RCC 7860 (cell line): ENCODE data around the gene TNFRSF4.
"Not testable (repeated sequence)": the region's sequence is repeated elsewhere in the genome, so short reads cannot be mapped to it uniquely, and the experiment has no call there.

ENCODE experiments used
- DNase-seq: peaks from one replicate; pipeline ENCODE4 v3.0.0-alpha.2; 2015; ENCODE audit warnings: low spot score
- FAIRE-seq: peaks from 2 replicates; lab custom pipeline; 2012; peaks lifted over from hg19 to GRCh38; lab: Jason Lieb, UNC

TNFRSF4 gene

DNA sequence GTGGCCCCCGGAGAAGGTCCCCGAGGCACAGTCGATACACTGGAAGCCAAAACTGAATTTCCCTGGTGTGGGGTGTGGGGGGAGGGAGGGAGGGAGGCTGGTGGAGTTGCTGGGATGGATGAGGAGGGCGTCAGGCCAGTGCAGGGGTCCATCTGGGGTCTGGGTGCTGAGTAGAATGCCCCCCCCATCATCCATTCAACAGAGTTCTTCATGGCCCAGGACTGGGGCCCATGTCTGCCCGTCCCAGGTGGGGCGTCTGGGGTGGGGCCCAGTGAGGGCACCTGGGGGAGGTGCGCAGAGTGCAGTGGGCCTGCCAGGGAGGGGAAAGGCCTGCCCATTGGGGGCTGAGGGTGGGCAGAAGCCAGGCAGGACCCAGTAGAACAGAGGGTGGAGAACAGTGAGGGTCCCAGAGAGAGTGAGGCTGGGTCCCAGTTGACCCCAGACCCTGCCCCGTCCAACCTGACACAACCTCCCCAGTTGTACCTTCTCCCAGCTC is 9.5 kb downstream of the TNFRSF4 start:
- FAIRE-seq = no peak
- DNase-seq = no peak

DNA sequence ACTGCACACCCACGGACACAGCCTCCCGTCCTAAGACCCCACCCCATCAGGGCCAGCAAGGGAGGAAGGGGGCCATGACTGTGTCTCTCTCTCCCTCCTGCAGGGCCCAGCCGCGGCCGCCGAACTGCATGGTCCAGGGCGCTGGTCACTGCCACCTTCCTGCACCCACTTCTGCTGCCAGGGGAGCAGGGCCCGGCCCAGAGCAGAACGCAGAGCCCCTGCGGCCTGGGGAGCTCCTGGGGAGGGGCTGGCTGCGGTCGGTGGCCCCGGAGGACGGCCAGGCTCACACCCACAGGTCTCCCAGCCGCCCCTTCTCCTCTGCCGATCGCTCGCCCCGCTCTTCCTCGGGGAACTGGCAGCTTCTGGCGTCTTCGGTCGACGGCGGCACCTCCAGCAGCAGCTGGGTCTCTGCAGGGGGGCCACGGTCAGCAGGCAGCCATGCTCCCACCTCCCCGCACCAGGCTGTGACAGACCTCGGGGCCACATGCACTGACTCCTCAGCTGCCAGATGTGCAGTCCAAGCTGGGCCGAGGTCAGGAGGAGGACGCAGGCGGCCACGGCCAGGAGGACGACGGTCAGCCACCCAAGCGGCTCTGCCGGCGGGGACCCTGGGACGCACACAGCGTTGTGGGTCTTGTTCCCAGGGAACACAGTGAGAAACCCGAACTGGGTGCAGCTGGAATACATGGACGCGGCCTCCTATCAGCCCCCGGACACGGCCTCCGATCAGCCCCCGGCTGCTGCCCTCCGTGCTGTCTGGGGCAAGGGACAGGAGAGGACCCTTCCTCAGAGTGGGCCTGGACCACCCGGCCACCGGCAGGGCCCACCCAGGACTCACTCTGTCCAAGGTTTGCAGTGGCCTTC is 10.2 kb downstream of the TNFRSF4 start:
- no peak for DNase-seq
- FAIRE-seq = no peak

DNA sequence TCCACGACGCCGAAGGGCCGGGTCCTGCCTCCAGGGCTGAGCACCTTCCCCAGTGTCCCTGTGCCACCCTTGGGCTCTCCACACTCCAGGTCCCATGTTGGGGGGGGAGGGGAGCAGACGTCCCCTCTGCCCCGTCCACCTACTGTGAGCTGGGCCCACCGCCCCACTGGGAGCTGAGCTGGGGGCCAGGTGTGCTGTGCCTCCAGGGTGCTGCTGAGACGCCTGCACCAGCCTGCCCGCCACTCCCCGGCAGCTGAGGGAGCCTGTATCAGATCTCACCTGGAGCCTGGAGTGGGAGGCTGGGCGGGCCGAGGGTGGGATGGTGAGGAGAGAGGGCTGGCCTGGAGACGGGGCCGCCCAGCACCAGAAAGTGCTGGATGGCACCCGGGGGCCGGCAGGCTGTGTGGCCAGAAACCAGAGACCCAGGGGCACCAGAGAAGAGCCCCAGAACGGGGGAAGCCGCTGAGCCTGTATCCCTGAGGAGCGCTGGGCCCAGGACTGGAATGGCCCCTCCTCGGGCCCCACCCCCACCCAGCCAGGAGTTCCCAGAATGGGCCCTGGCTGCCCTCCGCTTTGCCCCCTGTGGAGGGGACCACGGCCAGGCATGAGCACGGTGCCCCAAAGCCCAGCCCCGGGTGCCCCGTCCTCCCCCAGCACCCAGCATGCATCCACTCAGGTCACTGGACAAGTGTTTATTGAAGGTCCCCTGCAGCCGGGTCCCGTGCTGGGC is 11.0 kb downstream of the TNFRSF4 start:
- DNase-seq = no peak
- no peak for FAIRE-seq

DNA sequence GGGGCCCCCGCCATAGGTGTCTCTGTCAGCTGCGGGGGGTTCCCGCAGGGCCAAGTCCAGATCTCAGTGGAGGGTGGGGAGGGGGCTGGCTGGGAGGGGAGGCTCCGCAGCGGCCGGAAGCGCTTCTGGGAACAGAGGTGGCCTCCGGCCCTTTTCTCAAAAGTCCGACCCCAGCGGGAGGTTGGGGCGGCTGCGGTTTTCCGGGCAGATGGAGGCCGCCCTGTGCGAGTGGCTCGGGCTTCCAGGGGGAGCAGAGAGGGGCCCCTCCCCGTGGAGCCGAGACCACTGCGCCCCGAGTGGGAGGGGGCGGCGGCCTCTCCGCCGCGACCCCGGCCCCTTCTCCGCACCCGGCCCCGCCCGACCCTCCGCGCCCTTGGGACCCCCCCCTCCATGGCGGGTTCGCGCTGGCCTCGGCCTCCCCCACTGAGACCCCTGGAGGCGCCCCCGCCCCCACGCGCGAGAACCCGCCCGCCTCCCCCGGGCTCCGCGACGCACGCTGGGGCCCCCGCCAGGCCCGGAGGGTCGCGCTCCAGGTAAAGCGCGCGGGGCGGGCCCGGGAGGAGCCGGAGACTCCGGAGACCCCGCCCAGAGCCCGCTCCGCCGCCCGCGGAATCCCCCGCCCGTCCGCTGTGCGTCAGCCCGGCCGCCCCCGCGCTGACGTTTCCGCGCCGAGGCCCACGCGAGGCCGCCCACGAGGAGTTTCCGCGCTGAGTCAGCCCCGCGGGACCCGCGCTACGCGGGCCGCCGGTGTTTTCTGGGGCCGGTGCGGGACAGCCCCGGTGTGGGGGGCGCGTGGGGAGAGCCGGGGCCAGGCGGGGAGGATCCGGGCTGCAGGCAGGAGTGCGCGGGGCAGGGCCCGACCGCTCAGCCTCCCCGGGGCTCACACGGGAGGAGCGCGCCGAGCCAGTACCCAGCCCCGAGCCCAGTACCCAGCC is 12.8 kb downstream of the TNFRSF4 start:
- FAIRE-seq (no peak), DNase-seq (peak; percentile 14)

DNA sequence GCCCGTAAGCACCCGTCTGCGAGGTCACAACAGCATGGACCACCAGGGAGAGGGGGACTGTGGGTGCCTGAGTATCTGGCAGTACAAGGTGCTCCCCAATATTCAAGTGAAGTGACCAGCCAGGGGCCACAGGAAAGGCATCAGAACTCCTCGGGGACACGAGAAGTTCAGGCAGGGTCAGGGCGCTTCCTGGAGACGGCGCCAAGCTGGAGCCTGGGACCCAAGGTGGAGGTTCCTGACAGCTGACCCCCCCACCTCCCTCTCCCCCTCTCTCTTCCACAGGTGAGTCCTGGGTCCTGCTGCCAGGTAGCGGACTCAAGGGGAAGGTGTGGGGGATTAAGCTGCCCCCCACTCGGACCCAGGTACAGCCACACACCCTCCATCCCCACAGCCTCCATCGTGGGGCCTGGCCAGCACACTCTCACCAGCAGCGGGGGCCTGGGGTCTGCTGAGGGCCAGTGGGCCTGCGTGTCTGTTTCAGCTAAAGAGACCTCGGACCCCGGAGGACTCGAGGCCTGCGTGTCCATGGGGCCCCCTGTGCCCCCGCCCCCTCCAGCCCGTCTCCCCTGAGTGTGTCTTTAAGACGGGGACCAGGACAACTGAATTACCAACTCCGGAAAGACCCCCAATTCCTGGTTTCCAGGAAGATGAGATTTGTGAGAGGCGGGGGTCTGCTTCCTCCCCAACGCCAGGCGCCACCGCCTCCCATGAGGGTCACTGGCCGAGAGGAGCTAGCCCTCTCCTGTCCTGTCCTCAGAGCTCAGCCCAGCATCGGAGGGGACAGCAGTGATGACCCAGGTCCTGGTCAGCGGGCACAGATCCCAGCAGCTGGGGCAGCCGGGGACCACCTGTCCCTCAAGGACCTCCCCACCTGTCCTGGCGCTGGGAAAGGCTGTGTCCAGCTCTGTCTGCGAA is 13.7 kb downstream of the TNFRSF4 start:
- FAIRE-seq (no peak), DNase-seq (no peak)

DNA sequence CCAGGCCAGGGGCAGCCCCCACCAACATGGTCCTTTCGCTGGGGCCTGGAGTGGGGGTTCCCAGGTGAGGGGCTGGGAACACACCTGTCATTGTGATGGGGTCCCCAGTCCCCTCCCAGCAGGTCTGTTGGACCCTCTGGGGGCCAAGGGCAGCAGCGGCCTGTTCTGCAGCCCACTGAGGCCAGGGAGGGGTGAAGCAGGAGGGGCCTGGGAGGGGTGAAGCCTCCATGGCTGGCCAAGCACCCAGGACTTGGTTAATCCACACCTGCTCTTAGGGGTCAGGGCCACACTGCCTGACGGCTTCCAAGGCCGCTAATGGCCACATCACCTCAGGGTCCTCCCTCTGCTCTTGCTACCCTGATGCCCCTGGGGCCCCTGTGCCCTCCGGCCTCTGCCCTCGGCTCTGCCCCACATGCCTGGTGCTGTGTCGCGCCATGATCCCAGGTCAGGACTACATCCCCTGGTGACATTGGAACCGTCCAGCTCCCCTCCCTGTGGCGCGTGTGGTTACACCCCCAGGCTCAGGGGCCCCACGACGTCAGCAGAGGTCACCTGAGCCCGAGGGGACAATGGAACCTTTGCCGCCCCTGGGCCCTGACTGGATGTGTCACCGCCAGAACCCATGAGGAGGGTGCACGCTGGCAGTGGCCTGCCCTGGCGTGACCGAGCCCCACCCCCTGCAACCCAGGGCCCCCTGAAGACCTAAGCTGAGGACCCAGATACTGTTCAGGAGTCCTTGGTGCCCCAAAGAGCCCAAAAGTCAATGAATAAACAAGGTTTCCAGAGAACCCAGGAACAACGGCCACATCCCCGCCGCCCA is 14.6 kb downstream of the TNFRSF4 start:
- FAIRE-seq = no peak

DNA sequence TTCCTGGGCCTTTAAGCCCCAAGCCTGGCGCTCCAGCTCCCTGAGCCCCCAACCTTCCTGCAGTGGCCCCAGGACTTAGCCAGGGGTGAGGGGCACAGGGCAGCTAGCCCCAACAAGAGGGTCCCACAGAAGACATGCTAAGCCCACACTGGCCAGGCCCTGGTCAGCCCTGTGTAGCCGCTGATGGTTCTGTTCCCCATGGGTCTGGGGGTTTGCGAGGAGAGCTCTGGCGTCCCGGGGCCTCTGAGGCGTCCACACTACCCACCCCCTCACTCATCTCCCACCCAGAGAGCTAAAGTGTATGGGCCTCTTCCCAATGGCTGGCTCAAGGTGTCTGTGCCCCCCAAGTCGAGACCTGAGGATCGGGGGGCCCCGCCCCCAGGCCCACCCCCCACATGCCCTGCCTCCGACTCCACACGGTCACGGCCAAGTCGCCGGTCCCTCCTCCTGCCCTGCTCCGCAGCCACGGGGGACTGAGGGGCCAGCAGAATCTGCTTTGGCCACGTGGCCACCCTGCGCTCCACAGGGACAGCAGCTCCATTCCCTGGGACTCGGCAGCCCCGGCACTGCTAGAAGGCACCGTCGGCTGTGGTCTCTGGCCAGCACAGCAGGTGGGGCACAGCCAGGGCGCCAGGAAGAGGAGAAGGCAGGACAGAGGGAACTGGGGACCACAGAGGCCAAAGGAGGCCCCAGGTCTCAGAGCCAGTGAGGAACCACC is 15.4 kb downstream of the TNFRSF4 start:
- no peak for DNase-seq
- FAIRE-seq = no peak

More for the DNA sequence above, 14.6 kb downstream of the TNFRSF4 start:
- DNase-seq = no peak

DNA sequence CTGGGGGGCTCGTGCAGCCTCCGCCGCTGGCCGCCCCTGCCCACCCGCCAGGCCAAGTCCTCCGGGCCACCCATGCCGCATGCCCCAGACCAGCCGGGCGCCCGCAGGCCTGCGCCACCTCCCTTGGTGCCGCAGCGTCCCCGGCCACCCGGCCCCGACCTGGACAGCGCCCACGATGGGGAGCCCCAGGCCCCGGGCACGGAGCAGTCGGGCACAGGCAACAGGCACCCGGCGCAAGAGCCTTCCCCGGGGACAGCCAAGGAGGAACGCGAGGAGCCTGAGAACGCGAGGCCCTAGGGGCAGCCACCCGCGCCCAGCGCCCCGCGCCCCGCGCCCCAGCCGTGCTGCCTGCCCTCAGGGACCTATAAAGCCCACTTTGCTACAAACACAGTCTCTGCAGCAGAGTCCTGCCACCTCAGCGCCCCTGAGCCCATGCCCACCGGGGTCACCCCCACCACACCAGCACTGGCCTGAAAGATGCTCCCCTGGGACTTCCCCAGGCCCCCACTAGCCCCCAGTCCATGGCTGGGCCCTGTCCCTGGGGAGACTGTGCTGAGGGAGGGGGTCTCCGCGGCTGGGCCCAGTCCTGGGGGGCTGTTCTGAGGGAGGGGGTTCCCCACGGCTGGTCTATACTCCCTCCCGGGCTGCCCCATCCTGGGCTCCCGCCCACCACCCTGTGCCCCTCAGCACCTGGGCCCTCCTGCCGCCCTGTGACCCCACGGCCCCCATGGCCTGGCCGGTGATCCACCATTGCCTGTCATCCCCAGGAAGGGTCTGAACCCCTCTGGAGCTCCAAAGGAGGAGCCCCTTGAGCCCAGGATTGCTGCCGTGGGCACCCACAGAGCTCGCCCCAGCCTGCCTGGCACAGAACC is 16.2 kb downstream of the TNFRSF4 start:
- DNase-seq (no peak), FAIRE-seq (no peak)

DNA sequence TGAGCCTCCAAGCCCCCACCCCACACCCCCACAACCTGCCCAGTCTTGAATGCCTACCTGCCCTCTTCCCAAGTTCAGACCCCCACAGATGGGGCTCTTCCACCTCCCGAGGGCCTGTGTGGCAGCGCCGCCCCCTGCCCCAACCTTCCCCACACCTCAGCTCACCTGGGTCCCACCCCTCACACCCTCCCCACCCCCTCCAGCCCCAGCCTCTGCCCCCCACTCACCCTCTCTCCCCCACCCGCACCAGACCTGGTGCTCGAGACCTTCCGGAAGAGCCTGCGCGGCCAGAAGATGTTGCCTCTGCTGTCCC is 16.8 kb downstream of the TNFRSF4 start:
- DNase-seq = no peak
- no peak for FAIRE-seq

DNA sequence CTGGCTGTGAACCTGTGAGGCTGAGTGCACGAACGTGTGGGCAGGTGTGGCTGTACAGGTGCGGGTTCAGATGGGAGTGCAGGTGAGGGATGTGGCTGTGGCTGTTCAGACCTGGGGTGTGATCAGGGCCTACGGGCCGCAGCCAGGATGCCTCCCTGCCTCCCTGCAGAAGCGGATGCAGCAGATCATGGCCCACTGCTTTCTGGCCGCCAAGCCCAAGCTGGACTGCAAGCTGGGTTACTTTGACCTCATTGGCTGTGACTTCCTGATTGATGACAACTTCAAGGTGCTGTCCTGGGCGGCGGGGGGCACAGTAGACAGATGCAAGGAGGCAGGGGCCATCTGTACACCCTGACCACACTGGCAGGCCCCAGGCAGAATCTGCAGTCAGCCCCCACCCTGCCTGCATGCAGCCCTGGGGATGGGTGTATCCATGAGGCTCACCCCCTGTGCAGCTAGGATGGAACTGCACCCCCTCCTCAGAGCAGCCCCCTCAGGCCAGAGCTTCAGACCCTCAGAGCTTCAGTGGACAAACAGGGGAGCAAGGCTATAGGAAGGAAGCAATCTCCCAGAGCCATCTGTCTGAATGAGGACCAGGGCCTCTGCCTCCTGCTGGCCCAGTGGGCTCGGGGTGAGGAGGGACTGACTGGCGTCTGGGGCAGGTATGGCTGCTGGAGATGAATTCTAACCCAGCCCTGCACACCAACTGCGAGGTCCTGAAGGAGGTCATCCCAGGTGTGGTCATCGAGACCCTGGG is 17.3 kb downstream of the TNFRSF4 start:
- no peak for FAIRE-seq
- DNase-seq = no peak

DNA sequence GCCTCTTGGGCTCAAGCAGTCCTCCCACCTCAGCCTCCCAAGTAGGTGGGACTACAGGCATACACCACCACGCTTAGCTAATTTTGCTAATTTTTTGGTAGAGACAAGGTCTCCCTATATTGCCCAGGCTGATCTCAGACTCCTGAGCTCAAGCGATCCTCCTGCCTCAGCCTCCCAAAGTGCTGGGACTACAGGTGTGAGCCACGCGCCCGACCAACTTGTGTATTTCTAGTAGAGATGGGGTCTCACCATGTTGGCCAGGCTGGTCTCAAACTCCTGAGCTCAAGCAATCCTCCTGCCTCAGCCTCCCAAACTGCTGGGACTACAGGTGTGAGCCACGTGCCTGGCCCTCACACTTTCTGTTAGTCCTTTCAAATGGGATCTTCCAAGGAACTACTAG is 18.2 kb downstream of the TNFRSF4 start:
- DNase-seq, FAIRE-seq: not testable (repeated sequence)

DNA sequence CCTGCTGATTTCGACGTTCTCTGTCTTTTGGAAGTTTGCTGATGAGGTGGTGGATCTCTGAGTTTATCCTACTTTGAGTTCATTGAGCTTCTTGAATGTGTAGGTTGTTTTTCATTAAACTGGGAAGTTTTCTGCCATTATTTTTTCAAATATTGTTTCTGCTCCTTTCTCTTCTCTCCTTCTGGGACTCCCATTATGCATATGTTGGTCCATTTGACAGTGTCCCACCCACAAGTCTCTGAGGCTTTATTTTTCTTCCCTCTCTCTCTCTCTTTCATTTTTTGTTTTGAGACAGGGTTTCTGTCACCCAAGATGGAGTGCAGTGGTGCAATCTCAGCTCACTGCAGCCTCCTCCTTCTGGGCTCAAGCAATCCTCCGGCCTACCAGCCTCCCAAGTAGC is 19.2 kb downstream of the TNFRSF4 start:
- no peak for DNase-seq
- FAIRE-seq = no peak

DNA sequence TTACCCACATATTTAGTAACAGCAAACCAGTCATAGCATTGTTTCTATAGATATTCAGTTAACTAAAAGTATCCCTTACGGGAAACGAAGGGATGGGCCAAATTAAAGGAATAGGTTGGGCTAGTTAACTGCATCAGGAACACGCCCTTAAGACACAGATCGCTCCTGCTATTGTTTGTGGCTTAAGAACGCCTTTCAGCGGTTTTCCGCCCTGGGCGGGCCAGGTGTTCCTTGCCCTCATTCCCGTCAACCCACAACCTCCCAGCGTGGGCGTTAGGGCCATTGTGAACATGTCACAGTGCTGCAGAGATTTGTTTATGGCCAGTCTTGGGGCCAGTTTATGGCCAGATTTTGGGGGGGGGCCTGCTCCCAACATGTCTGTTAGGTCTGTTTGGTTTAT is 22.2 kb downstream of the TNFRSF4 start:
- no peak for FAIRE-seq
- no peak for DNase-seq

DNA sequence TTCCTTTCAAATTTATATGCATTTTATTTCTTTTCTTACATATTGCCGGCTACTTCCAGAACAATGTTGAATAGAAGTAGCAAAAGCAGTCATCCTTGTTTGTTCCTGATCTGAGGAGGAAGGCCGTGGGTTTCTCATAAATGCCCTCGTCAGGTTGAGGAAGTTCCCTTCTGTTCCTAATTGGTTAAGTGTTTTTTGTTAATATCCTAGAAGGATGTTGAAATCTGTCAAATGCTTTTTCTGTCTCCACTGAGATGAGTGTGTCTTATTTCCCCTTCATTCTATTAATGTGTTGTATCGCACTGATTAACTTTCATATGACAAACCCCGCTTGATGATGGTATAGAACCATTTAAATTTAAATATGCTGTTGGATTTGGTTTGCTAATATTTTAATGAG is 24.8 kb downstream of the TNFRSF4 start:
- no peak for DNase-seq
- FAIRE-seq = no peak

DNA sequence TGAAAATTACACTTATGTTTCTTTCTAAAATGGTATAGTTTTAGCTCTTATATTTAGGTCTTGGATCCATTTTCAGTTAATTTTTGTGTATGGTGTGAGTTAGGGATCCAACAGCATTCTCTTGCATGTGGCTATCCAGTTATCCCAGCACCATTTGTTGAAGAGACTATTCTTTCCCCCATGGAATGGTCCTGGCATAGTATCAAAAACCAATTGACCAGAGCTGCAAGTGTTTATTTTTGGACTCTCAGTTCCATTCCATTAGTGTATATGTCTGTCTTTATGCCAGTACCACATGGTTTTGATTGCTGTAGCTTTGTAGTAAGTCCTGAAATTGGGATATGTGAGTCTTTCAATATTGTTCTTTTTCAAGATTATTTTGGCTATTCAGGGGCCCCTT is 26.0 kb downstream of the TNFRSF4 start:
- FAIRE-seq = no peak
- no peak for DNase-seq

DNA sequence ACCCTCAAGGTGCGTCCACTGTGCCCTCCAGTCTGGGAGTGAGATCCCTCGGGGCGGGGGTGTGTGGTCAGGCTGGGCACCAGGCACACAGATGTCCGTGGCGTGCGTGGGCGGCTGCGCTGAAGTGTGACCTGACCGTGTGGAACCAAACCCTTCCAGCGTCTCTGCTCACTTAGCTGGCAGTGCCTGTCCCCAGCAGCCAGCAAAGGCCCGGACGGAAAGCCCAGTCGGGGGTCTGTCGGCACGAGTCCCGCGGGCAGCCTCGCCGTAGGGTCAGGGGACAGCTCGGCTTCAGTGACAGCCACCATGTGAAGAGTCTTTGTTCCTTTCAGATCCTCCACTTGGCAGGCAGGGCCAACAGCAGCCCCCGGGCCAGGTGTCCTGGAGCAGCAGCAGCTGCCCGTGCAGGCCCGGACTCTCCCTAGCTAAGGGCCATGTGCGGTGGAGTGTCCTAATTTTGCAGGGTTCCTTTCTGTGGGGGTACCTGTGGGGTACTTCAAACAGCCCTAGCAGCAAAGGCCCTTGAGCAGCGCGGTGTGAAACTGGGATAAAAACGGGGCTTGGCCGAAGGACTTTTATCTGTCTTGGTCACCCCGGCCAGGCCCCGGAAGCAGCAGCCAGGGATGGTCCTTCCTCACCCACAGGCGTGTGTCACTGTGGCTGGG is 28.7 kb downstream of the TNFRSF4 start:
- FAIRE-seq (no peak), DNase-seq (no peak)
